Prostate gland (tissue), 2 donors: ENCODE measurements around the gene KRTAP10-1. TPM values are rescaled to one million over a fixed set of nuclear protein-coding genes. Genes with fewer than 3 reads are reported as not detected.

Experiments
- DNase-seq: peaks from one replicate; pipeline ENCODE4 v3.0.0-alpha.2; 2019; ENCODE audit warnings: low spot score
- H3K27ac ChIP-seq, 2 donors: fragments of 200-600 bp; sonication (generic); 2 replicates each; pipeline ENCODE4 v1.5.1; 2017 to 2019
- H3K27me3 ChIP-seq: fragments of 200-600 bp; sonication (generic); replicated peaks from 2 replicates; pipeline ENCODE4 v1.5.1; 2019; ENCODE audit not compliant: insufficient read depth
- H3K36me3 ChIP-seq, 2 donors: fragments of 200-600 bp; sonication (generic); 1 replicate in 1 of 2; 2 replicates in 1 of 2; pipeline versions ENCODE4 v1.5.1 to v1.8.1; 2017 to 2019
- H3K4me1 ChIP-seq: fragments of 200-600 bp; sonication (generic); replicated peaks from 2 replicates; pipeline ENCODE4 v1.5.1; 2019
- H3K4me3 ChIP-seq, 2 donors: fragments of 200-600 bp; sonication (generic); 2 replicates each; pipeline ENCODE4 v1.5.1; 2017 to 2019
- H3K9me3 ChIP-seq: fragments of 200-600 bp; sonication (generic); 2 replicates; pipeline ENCODE4 v1.5.1; 2017
- POLR2A ChIP-seq: fragments of 450-650 bp; IDR thresholded peaks from one replicate; pipeline ENCODE4 v1.6.1; 2016; ENCODE audit warnings: antibody characterized with exemption, mild to moderate bottlenecking
- POLR2AphosphoS5 ChIP-seq: sonication (generic); formaldehyde crosslinking; IDR thresholded peaks from one replicate; pipeline ENCODE4 v1.6.1; 2017; ENCODE audit warnings: antibody characterized with exemption
- WGBS: methylation state at CpG from one replicate; pipeline ENCODE4 v1.1.5; 2018; 5-methylcytosine and 5-hydroxymethylcytosine counted together
- intact Hi-C: fragments of 100-400 bp; cut with DNase I; formaldehyde crosslinking; loops from one replicate; pipeline ENCODE4 v1.14.2; 2022
- total RNA-seq, 2 donors: library from RNA; depleted of rRNA; stranded (reverse); fragments of >200 nt; gene quantifications; one replicate each; pipeline ENCODE4 v1.1.0, GENCODE V29; 2016
- TF ChIP-seq, protein P1 (sequence below), 4 experiments: fragments of 200-600 bp in 2 of 4; fragments of 450-650 bp in 2 of 4; sonication (generic) in 2 of 4; IDR thresholded peaks; 1 replicate in 3 of 4; 2 replicates in 1 of 4; pipeline ENCODE4 v1.5.1; 2016 to 2019; ENCODE audit warnings: antibody characterized with exemption in 4 of 4, mild to moderate bottlenecking in 2 of 4, moderate library complexity in 2 of 4

Gene KRTAP10-1
- not detected for total RNA-seq

DNA sequence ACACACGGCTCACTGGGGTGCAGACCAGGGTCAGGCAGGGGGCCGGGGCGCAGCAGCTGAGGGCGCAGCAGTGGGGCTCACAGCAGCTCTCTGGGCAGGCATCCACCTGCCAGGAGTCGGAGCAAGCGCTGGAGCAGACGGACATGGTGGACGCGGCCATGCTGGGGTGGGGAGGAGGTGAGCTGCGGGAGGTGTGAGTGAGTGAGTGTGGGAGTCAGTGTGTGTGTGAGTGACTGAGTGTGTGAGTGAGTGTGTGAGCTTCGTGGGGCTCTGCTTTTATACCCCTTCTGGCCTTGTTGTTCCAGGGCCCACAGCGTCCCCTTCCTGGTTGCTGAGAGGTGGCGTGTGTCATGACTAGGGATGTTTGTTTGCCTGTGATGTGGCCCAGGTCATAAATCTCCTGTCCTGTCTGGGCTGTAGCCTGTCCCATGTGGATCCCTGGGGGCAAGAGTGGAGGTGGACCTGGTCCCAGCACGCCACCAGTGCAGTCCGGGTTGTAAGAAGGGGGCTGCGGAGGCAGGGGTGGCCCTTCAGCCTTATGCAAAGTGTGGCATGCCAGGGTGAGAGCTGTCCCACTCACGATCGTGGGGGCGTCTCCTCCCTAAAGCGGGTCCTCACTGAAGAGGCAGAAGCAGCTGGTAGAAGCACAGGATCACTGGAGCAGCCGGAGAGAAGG is at the start of gene KRTAP10-1:
Gene KRTAP10-1 (minus strand): TSS at position 205 of the 676 bp plus-strand sequence. CDS start 45 bp downstream, at position 160.
- H3K27ac ChIP-seq = no peak within 1 kb of the TSS
- H3K27me3 ChIP-seq = peaks cover 3% of the 10 kb centered on the region
- TF ChIP-seq POLR2A (no peak), POLR2AphosphoS5 (no peak)
- TF ChIP-seq, protein P1, sequence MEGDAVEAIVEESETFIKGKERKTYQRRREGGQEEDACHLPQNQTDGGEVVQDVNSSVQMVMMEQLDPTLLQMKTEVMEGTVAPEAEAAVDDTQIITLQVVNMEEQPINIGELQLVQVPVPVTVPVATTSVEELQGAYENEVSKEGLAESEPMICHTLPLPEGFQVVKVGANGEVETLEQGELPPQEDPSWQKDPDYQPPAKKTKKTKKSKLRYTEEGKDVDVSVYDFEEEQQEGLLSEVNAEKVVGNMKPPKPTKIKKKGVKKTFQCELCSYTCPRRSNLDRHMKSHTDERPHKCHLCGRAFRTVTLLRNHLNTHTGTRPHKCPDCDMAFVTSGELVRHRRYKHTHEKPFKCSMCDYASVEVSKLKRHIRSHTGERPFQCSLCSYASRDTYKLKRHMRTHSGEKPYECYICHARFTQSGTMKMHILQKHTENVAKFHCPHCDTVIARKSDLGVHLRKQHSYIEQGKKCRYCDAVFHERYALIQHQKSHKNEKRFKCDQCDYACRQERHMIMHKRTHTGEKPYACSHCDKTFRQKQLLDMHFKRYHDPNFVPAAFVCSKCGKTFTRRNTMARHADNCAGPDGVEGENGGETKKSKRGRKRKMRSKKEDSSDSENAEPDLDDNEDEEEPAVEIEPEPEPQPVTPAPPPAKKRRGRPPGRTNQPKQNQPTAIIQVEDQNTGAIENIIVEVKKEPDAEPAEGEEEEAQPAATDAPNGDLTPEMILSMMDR (IDR thresholded peaks at IDR 0.05) = no peak
- WGBS = 53% methylated on average over 21 of the region's 21 CpGs
- H3K4me1 ChIP-seq = no peaks in the 10 kb centered on the region
- intact Hi-C loops = no loop called here
- no peaks in the 10 kb centered on the region for H3K36me3 ChIP-seq
- no peak for DNase-seq
- no peak within 1 kb of the TSS for H3K4me3 ChIP-seq
- no peaks in the 10 kb centered on the region for H3K9me3 ChIP-seq

- intact Hi-C loops = no loop called here
- Histone ChIP-seq H3K4me1 (no peaks in the 10 kb centered on the region), H3K4me3 (no peak overlapping the region), H3K27ac (no peak overlapping the region), H3K9me3 (no peaks in the 10 kb centered on the region), H3K36me3 (no peaks in the 10 kb centered on the region), H3K27me3 (no peaks in the 10 kb centered on the region)
- WGBS = 97% methylated on average over 2 of the region's 2 CpGs
- TF ChIP-seq, protein P1 (IDR thresholded peaks at IDR 0.05) = no peak
- TF ChIP-seq POLR2AphosphoS5 (no peak), POLR2A (no peak)
- no peak for DNase-seq
These were observed 49.1 kb upstream of the KRTAP10-1 start for GRCh38 chr21:44589094-44589493.

GRCh38 chr21:44585892-44586291 is 45.9 kb upstream of the KRTAP10-1 start:
- 71% methylated on average over 3 of the region's 3 CpGs for WGBS
- TF ChIP-seq, protein P1 (IDR thresholded peaks at IDR 0.05) = no peak
- TF ChIP-seq POLR2A (no peak), POLR2AphosphoS5 (no peak)
- intact Hi-C loops = no loop called here

GRCh38 chr21:44583800-44584147 is 43.8 kb upstream of the KRTAP10-1 start:
- H3K27ac ChIP-seq = no peak overlapping the region
- DNase-seq = no peak
- TF ChIP-seq POLR2AphosphoS5 = no peak
- H3K9me3 ChIP-seq = no peaks in the 10 kb centered on the region
- no peaks in the 10 kb centered on the region for H3K36me3 ChIP-seq
- intact Hi-C loops = no loop called here
- no peaks in the 10 kb centered on the region for H3K4me1 ChIP-seq
- H3K27me3 ChIP-seq = no peaks in the 10 kb centered on the region
- H3K4me3 ChIP-seq = no peak overlapping the region
- WGBS = 36% methylated on average over 6 of the region's 6 CpGs

More at GRCh38 chr21:44585892-44586291, 45.9 kb upstream of the KRTAP10-1 start:
- no peaks in the 10 kb centered on the region for H3K9me3 ChIP-seq
- no peaks in the 10 kb centered on the region for H3K27me3 ChIP-seq
- H3K4me3 ChIP-seq = no peak overlapping the region
- no peak for DNase-seq
- no peaks in the 10 kb centered on the region for H3K36me3 ChIP-seq
- H3K27ac ChIP-seq = no peak overlapping the region
- H3K4me1 ChIP-seq = no peaks in the 10 kb centered on the region

- Histone ChIP-seq H3K9me3 (no peaks in the 10 kb centered on the region), H3K27me3 (no peaks in the 10 kb centered on the region), H3K27ac (no peak overlapping the region), H3K4me1 (no peaks in the 10 kb centered on the region), H3K4me3 (no peak overlapping the region), H3K36me3 (no peaks in the 10 kb centered on the region)
- peak; percentile 33 for DNase-seq
- intact Hi-C loops = no loop called here
- WGBS = 4% methylated on average over 11 of the region's 11 CpGs
- TF ChIP-seq, protein P1 (IDR thresholded peaks at IDR 0.05) = no peak
- TF ChIP-seq POLR2A = no peak
- peak; percentile 33 for TF ChIP-seq POLR2AphosphoS5
These were observed 43.2 kb upstream of the KRTAP10-1 start for GRCh38 chr21:44583089-44583799.
